Measurements from ENCODE around the gene LIPC.

DNA sequence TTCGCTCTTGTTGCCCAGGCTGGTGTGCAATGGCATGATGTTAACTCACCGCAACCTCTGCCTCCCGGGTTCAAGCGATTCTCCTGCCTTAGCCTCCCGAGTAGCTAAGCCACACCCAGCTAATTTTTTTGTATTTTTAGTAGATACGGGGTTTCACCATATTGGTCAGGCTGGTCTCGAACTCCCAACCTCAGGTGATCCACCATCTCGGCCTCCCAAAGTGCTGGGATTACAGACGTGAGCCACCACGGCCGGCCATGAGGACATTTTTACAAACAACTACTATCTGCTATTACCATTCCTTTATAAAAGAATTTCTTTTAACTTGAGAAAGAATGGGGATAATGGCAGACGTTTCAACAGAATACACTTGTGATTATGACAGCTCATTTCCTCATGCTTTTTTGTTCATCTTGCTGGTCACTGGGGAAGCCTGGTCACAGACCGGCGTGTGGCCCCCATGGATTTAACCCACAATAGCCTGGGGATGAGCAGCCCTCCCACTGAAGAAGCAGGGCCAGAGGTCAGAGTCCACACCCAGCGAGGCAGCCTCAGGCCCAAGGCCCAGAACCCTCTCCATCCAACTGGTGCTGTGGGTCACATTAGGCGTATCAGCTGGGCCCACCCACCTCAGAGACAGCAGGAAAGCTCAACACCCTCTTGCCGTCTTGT is 112.0 kb downstream of the LIPC start:
- TF ChIP-seq, protein P1, sequence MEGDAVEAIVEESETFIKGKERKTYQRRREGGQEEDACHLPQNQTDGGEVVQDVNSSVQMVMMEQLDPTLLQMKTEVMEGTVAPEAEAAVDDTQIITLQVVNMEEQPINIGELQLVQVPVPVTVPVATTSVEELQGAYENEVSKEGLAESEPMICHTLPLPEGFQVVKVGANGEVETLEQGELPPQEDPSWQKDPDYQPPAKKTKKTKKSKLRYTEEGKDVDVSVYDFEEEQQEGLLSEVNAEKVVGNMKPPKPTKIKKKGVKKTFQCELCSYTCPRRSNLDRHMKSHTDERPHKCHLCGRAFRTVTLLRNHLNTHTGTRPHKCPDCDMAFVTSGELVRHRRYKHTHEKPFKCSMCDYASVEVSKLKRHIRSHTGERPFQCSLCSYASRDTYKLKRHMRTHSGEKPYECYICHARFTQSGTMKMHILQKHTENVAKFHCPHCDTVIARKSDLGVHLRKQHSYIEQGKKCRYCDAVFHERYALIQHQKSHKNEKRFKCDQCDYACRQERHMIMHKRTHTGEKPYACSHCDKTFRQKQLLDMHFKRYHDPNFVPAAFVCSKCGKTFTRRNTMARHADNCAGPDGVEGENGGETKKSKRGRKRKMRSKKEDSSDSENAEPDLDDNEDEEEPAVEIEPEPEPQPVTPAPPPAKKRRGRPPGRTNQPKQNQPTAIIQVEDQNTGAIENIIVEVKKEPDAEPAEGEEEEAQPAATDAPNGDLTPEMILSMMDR (IDR thresholded peaks at IDR 0.05), result no peak
- no peak for TF ChIP-seq ZFX (IDR thresholded peaks at IDR 0.05; ENCODE audit: borderline replicate concordance)
